BJ (cell line): Measurements from ENCODE around the gene RNPEP. TPM values are rescaled to one million over a fixed set of nuclear protein-coding genes. Genes with fewer than 3 reads are reported as not detected.

Experiments
- CTCF ChIA-PET: fragments of 350-600 bp; formaldehyde crosslinking; extraction: SDS; loops from one replicate; lab custom pipeline; 2021; ENCODE audit warnings: antibody characterized with exemption, inconsistent platforms; lab: Yijun Ruan, JAX
- POLR2A ChIA-PET: fragments of 300-600 bp; sonication (Branson Sonifier 250); formaldehyde crosslinking; extraction: SDS; loops from one replicate; lab custom pipeline; 2021; ENCODE audit warnings: antibody characterized with exemption; lab: Charles Lee
- DNase-seq: peaks from one replicate; pipeline ENCODE4 v3.0.0-alpha.2; 2011; ENCODE audit warnings: low read depth
- H3K27me3 ChIP-seq: 2 replicates; pipeline ENCODE4 v1.6.0; 2011; ENCODE audit warnings: low read length; ENCODE audit not compliant: control insufficient read depth, insufficient read depth
- H3K36me3 ChIP-seq: 2 replicates; pipeline ENCODE4 v1.5.1; 2011; ENCODE audit warnings: low read length; ENCODE audit not compliant: control insufficient read depth, insufficient read depth
- H3K4me3 ChIP-seq: 2 replicates; pipeline ENCODE4 v1.5.1; 2011; ENCODE audit warnings: low read depth, mild to moderate bottlenecking, control low read depth, low read length
- polyA plus RNA-seq: library from polyadenylated mRNA; depleted of rRNA; stranded (reverse); fragments of >200 nt; gene quantifications from 2 replicates; pipeline ENCODE4 v1.2.3, GENCODE V29; 2011
- TF ChIP-seq, protein P1 (sequence below): IDR thresholded peaks from 2 replicates; pipeline ENCODE4 v1.5.1; 2011; ENCODE audit warnings: low read depth, mild to moderate bottlenecking, control low read depth, inconsistent platforms, low read length, moderate library complexity; ENCODE audit not compliant: insufficient read depth

Gene RNPEP
- polyA plus RNA-seq, 1 experiment, result 51.5 TPM

DNA sequence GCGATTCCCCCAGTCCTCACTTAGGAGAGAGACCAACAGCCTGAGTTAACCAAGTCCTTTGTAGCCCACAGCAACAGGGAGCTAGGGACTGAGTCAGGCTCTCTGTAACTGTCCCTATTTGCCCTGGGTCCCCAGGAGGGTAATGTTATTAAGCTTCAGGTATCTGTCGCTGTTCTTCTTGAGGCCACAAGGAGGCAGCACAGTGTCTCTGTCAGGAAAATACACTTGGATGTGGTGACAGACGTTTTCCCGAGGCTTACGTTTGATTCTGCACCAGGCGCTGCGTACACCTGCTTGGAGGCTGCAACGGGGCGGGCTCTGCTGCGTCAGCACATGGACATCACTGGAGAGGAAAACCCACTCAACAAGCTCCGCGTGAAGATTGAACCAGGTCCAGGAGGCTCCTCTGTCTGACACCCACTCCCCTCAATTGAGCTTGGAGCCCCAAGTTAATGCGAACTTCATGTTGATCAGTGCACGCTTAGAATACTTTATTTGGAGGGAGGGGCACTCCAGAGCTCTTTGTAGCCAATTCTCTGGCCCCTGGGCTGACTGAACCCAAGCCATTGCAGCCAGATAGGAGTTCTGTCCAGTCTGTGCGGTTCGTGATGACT, 17.3 kb downstream of the RNPEP start:
- no peak for DNase-seq
- peaks cover 33% of the 10 kb centered on the region for H3K36me3 ChIP-seq
- H3K27me3 ChIP-seq, result no peaks in the 10 kb centered on the region
- H3K4me3 ChIP-seq, result no peak overlapping the region
- ChIA-PET CTCF (interaction anchor here (0.6 to 24.4 kb wide), 26 partner anchors 8 to 469 kb away, joined by 3 to 642 read pairs (median 4); partner anchors contain the start of genes ELF3, GPR37L1 and SHISA4), POLR2A (no interaction called here)
- TF ChIP-seq, protein P1, sequence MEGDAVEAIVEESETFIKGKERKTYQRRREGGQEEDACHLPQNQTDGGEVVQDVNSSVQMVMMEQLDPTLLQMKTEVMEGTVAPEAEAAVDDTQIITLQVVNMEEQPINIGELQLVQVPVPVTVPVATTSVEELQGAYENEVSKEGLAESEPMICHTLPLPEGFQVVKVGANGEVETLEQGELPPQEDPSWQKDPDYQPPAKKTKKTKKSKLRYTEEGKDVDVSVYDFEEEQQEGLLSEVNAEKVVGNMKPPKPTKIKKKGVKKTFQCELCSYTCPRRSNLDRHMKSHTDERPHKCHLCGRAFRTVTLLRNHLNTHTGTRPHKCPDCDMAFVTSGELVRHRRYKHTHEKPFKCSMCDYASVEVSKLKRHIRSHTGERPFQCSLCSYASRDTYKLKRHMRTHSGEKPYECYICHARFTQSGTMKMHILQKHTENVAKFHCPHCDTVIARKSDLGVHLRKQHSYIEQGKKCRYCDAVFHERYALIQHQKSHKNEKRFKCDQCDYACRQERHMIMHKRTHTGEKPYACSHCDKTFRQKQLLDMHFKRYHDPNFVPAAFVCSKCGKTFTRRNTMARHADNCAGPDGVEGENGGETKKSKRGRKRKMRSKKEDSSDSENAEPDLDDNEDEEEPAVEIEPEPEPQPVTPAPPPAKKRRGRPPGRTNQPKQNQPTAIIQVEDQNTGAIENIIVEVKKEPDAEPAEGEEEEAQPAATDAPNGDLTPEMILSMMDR, result peak; percentile 76

DNA sequence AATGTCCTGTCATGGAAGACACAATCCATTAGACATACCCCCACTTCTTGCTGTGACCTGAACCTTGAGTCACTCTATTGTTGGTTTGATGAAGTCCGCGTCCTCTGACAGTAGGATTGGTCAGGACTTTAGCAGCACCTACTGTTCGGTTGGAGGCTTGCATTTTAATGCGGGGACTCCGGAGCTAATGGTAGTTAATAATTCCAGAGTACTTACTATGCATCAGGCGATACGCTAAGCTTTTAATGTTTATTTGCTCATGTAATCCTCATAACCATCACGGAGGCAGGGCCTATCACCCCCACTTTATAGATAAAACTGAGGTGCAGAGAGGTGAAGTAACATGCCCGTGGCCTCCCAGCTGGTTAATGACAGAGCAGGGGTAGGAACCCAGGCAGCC, 20.1 kb downstream of the RNPEP start:
- Histone ChIP-seq H3K36me3 (peaks cover 30% of the 10 kb centered on the region), H3K4me3 (no peak overlapping the region), H3K27me3 (no peaks in the 10 kb centered on the region)
- TF ChIP-seq, protein P1, result no peak
- DNase-seq, result no peak
- POLR2A ChIA-PET, result no interaction called here
- CTCF ChIA-PET, result interaction anchor here (1.4 to 24.4 kb wide), 2 partner anchors 39 to 122 kb away, joined by 3 to 642 read pairs; partner anchors contain the start of gene GPR37L1

DNA sequence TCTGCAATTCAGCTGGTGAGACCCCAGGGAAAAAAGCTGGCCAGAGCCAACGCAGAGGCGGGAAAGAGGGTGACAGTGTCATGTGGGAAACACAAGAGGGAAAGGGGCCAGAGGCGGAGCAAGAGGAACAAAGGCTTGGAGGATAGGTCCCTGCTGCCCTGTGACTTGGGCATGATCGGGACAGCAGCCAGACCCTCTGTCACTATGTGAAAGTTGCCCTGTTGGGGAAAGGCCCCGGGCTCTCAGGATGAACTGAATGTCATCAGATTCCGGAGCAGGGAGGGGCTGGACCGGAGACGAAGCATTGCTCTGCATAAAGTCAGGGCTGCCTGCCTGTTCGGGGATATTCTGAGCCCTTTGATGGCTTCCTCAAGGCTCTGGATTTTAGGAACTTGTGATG, 22.3 kb downstream of the RNPEP start:
- no peak for DNase-seq
- TF ChIP-seq, protein P1, result no peak
- Histone ChIP-seq H3K4me3 (no peak overlapping the region), H3K36me3 (peaks cover 30% of the 10 kb centered on the region), H3K27me3 (no peaks in the 10 kb centered on the region)
- ChIA-PET POLR2A (no interaction called here), CTCF (interaction anchor here (0.6 to 24.4 kb wide), 3 partner anchors 8 to 120 kb away, joined by 3 to 642 read pairs (median 5); partner anchors contain the start of gene GPR37L1)

DNA sequence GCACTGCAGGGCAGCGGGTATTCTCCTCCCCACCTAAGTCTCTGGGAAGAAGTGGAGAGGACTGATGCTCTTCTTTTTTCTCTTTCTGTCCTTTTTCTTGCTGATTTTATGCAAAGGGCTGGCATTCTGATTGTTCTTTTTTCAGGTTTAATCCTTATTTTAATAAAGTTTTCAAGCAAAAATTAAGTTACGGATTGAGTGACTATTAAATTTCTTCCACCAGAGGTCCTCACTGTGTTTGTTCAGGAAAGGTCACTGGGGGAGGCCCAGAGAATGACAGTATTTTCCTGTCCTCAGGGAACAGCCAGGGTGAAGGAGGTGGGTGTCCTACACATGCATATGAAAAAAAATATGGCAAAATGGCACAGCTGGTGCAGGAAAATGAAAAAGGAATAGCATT, 23.5 kb downstream of the RNPEP start:
- ChIA-PET CTCF (interaction anchor here (0.6 to 24.4 kb wide), 4 partner anchors 14 to 123 kb away, joined by 3 to 642 read pairs (median 3); partner anchors contain the start of gene GPR37L1), POLR2A (no interaction called here)
- no peak overlapping the region for H3K4me3 ChIP-seq
- TF ChIP-seq, protein P1, result peak; percentile 46
- no peaks in the 10 kb centered on the region for H3K27me3 ChIP-seq
- peaks cover 24% of the 10 kb centered on the region for H3K36me3 ChIP-seq
- no peak for DNase-seq

DNA sequence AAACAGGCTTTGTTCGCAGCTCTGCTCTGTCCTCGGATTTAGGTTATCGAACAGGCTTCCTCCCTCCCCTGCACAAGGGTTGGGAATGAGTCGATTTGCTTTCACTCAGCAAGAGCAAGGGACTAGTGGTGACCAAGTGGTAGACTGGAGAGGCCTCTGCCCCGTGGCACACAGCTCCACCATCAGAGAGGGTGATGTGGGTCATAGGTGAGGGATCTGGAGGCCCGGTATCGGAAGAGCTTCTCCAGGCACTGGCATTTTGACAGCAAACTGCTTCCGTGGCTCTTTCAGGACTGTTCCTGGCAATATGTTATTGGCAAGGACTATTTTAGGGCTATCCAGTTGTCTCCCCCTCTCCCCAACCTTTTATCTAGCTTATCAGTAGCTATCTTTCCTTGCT, 24.9 kb downstream of the RNPEP start:
- POLR2A ChIA-PET, result no interaction called here
- Histone ChIP-seq H3K4me3 (no peak overlapping the region), H3K27me3 (no peaks in the 10 kb centered on the region; the same call in 1 of the 2 replicates), H3K36me3 (peaks cover 19% of the 10 kb centered on the region)
- CTCF ChIA-PET, result interaction anchor here (0.7 to 24.4 kb wide), 6 partner anchors 7 to 117 kb away, joined by 3 to 642 read pairs (median 8); partner anchors contain the start of gene GPR37L1
- TF ChIP-seq, protein P1, result no peak
- DNase-seq, result no peak
